GM21390 (cell line): ENCODE results near the gene EPHB6.

Experiments
- ATAC-seq: cut with Tn5 transposase; IDR thresholded peaks from one replicate; pipeline ENCODE4 v1.9.1; 2021; ENCODE audit not compliant: unreplicated experiment

The EPHB6 gene, protein sequence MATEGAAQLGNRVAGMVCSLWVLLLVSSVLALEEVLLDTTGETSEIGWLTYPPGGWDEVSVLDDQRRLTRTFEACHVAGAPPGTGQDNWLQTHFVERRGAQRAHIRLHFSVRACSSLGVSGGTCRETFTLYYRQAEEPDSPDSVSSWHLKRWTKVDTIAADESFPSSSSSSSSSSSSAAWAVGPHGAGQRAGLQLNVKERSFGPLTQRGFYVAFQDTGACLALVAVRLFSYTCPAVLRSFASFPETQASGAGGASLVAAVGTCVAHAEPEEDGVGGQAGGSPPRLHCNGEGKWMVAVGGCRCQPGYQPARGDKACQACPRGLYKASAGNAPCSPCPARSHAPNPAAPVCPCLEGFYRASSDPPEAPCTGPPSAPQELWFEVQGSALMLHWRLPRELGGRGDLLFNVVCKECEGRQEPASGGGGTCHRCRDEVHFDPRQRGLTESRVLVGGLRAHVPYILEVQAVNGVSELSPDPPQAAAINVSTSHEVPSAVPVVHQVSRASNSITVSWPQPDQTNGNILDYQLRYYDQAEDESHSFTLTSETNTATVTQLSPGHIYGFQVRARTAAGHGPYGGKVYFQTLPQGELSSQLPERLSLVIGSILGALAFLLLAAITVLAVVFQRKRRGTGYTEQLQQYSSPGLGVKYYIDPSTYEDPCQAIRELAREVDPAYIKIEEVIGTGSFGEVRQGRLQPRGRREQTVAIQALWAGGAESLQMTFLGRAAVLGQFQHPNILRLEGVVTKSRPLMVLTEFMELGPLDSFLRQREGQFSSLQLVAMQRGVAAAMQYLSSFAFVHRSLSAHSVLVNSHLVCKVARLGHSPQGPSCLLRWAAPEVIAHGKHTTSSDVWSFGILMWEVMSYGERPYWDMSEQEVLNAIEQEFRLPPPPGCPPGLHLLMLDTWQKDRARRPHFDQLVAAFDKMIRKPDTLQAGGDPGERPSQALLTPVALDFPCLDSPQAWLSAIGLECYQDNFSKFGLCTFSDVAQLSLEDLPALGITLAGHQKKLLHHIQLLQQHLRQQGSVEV

GRCh38 chr7:142854372-142855113 is at the start of gene EPHB6:
EPHB6 (plus strand) TSS chr7:142855076; CDS start chr7:142863228, 8,152 bp downstream.
- ATAC-seq, result peak; percentile 59

DNA sequence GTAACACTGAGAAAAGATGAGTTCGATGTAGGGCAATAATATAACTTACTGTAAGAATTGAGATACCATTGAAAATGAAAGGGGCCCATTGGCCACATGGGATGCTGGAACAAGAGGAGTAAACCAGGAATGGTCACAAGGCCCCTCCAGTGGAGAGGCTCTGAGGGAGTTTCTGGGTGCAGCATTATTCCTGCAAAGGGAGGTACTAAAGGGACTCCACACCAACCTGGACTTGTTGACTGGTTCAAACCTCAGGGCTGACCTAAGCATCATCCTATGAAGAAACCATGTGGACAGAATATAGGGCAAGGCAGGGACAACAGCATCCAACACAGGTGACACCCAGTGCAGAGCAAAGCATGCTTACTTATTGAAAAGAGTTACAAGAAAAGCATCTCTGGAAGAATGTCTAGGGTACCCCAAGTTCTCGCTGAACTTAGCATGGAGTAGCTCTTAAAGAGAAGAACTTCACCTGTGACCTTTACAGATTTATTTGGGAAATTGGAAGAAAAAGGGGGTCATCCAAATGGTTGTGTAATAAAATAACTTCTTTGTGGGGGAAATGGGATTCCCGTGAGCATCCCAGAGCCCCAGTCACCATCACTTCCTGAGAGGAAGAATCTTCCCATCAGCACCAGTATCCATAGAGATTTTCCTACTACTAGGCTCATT is 49.4 kb upstream of the EPHB6 start:
- no peak for ATAC-seq

- no peak for ATAC-seq
These were observed 48.9 kb upstream of the EPHB6 start for GRCh38 chr7:142806022-142806356.

DNA sequence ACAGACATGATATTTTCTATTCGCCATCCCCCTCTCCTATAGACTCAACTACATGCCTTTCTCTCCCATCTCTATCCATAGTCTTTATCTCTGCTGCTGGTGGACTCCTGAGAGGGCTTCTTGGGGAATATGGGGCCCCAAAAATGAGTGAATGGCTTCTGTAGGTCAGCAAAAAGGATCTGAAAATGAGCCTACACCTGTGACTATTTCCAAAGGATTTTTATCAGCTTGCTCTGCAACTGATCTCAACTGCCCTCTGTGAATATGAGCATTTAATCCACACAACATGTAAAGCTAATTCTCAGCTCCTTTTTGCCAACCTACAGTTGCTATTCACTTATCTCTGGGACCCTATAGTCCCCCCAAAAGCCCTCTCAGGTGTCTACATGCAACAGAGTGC is 47.9 kb upstream of the EPHB6 start:
- no peak for ATAC-seq

- peak; percentile 21 for ATAC-seq
These were observed 46.9 kb upstream of the EPHB6 start for GRCh38 chr7:142807855-142808460.

- peak; percentile 31 for ATAC-seq
These were observed 46.4 kb upstream of the EPHB6 start for GRCh38 chr7:142808461-142808801.

DNA sequence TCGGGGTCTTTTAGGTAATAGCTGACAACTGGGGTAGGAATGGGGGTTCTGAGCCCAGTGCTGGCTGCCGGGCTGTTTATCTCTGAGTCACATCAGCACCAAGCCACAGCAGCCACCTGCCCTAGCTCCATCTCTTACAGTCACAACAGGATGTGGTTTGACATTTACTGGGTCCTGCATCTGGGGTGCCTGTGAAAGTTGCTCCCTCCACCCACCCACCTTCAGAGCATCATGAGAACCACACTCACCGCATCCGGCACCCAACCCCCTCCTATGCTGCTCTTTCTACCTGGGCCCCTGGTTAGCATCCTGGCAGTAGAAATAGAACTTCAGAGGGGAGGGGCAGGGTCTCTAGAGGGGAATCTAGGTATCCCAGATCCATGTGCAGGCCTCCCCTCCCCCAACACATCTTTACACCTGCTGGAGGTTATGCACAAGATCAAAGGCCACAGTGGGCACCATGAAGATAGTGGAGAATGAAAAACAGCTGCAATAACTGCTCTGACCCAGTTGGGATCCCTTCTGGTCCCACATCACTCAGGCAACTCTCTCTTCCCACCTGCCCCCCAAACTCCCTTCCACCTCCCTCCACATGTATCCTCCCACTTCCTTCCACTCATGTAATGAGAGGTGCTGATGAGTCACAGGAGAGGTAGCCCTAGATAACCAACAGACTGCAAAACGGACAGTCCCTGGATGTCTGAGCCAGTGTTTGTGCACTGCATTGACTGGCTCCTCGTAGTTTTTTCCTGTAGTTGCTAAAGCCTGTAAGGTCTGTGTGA is 45.9 kb upstream of the EPHB6 start:
- peak; percentile 89 for ATAC-seq

DNA sequence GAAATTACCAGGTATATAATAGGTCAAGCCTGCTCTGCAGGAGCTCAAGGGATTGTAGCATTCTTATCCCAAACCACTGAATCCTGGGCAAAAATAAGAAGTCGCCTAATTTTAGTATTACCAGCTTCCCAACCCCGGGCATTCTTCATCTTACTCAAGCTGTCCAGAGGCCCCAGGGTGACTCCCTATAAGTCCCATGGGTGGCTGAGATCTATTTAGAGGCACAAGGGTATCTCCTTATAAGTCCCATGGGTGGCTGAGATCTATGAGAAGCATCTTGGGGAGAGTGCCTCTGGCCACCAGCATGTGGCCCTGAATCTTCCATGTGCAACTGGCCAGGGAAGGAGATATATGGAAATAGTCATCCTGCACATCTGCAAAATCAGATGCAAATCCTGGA is 45.2 kb upstream of the EPHB6 start:
- no peak for ATAC-seq

DNA sequence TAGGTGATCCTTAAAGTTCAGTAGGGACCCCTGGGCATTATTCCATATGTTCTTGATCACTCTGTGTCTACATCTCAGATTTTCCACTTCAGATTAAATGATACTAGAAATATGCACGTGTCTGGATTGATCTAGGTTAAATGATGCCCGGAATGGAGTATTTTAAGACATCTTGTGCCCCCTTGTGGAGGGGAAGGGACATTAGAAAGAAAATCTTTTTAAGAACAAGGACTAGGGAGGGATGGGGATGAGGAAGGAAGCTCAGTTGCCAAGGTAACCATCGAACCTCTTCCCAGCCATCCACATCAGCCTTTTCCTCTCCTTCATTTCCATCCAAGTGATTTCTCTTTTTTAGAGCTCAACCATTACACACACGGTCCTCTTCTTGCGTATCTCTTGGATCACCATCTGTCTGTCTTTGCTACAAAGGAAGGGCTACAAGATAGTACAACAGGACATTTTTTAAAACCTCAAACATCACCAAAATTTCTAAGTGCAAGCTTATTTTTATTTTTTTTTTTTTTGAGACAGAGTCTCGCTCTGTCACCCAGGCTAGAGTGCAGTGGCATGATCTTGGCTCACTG is 43.6 kb upstream of the EPHB6 start:
- no peak for ATAC-seq

GRCh38 chr7:142812437-142813215 is 42.2 kb upstream of the EPHB6 start:
- no peak for ATAC-seq

DNA sequence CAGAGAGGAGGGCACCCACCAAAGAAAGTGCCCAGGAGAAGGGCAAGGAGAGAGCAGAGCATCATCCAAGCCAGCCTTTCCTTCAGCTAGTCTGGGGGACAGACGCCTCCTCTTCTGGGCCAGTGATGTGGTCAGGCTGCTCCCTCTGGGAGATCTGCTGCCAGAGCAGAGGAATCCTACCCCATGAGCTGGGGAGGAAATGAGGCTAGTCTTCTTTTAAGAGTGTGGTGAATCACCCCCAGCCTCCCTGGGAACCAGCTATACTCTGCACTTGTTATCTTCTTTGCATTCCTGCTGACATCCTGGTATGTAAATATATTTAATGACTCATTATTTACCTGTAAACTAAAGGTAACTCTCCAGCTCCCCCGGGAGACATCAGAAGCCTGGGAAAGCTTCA is 41.6 kb upstream of the EPHB6 start:
- no peak for ATAC-seq

DNA sequence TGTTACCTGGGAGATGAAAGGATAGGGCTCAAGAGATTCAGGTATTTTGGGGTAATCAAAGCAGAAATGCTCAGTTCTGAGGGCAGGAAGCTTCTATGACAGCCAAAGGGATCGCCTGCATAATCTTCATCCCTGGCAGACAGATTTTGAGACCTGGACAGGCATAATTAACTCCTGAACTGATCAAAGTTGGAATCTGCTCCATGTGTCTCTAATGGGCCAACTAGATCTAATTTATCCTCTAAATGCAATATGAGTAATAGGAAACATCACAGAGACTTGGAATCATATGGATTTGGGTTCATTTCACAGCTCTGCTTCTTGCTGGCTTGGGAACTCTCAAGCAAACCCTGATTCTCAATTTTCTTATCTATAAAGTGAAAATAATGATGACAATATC is 41.2 kb upstream of the EPHB6 start:
- ATAC-seq, result no peak

GRCh38 chr7:142814451-142814850 is 40.4 kb upstream of the EPHB6 start:
- ATAC-seq, result no peak

- ATAC-seq, result no peak
These were observed 39.7 kb upstream of the EPHB6 start for GRCh38 chr7:142815134-142815533.

DNA sequence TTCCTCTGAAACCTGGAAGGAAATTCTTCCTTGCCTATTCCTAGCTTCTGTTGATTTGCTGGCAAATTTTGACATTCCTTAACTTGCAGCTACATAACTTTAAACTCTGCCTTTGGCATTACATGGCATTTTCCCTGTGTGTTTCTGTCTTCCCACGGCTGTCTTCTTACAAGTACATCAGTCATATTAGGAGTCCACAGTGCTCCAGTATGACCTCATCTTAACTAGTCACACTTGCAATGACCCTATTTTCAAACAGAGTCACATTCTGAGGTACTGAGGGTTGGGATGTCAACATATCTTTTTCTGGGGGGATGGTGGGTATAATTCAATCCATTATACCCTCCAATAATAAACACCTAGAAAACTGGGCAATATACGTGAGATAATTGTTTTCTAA is 37.4 kb upstream of the EPHB6 start:
- ATAC-seq, result no peak

GRCh38 chr7:142819530-142819929 is 35.3 kb upstream of the EPHB6 start:
- ATAC-seq, result no peak

- no peak for ATAC-seq
These were observed 32.2 kb upstream of the EPHB6 start for GRCh38 chr7:142822714-142823113.

DNA sequence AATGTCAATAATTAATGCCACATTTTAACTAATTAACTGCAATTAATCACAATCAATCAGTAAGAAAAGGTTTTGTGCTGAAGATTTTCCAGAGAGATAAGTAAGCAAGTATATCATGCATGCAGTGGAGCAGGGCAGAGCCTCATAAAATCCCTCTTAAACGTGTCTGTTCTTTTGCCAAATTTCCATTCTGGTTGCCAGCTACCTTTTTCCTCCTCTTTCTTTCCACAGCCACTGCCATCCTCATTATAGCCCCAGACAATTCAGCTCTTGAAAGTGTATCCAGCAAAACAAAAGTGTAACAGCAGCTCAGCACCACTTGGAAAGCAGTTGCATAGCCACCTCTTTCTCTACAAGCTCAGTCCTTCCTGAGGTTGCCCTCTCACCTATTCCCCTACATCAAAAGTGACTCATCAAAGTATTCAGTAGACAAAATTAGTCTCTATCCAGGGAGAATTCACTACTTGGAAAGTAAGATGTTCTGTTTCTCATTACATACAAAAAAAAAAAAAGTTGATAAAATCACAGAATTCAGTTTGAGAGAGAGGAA is 26.9 kb upstream of the EPHB6 start:
- ATAC-seq, result no peak
